ENCODE measurements around the gene PROX2.

The PROX2 gene

DNA sequence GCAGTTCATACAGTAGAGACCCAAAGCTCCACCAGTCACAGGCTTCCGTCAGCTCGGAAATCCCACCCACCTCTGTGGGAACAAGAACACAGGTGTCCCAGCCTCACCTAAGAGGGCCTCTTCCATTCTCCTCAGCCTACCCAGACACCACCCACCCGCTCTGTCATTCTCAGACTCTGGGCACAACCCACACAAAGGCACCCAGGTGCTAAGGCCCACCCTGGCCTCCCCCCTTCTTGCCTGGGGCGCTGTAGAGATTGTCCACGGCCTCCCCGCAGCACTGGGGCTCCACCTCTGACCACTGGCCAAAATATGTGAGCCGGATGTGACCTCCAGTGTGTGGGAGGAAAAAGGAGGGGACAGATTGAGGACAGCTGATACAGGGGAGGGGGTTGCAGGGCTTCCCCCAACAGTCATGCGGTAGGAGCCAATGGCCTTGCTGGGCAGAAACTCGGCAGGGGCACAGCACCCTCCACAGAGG lies 33.0 kb upstream of the PROX2 start:
- DNase-seq = no peak

DNA sequence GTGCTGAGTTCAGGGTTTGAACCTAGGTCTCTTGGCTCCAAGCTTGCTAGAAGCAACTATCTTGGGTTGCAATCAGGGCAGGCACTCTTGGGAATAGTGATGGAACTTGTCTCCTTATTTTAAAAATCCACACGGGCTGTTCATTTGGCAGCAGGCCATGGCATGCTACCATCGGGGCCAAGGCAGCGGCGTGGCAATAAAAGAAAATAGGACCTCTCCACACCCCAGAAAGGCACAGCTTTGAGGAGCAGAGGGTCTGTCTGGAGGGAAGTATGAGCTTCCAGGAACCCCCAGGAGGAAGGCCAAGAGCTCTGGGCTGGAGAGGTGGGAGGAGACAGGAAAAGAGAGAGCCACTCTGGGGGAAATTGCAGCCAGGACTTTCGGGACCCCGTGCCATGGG lies 31.8 kb upstream of the PROX2 start:
- DNase-seq = no peak

DNA sequence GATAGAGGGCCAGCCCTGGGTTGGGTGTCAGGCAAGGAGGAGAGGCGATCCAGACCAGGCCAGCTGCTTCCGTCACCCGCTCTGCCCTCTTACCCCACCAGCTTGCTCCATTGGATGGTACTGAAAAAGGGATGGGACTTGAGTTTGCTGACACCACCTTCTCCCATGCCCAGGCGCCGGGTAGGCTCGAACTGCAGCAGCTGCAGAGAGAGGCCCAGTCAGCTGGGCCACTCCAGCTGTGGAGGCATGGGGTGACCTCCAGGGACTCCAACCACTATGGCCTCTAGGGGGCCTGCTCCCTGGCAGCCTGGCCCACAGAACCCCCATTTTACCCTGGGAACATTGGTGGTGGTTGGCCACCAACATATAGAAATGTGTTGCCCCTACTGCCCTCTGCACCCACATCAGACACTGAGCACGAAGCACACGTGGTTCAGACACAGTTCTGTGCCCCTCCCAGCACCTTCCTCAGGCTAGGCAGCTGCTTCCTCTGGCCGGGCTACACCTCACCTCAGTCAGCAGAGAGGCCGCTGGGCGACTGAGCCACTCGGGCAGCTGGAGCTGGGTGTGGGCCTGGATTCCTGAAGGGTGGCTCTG lies 31.1 kb upstream of the PROX2 start:
- DNase-seq = no peak

DNA sequence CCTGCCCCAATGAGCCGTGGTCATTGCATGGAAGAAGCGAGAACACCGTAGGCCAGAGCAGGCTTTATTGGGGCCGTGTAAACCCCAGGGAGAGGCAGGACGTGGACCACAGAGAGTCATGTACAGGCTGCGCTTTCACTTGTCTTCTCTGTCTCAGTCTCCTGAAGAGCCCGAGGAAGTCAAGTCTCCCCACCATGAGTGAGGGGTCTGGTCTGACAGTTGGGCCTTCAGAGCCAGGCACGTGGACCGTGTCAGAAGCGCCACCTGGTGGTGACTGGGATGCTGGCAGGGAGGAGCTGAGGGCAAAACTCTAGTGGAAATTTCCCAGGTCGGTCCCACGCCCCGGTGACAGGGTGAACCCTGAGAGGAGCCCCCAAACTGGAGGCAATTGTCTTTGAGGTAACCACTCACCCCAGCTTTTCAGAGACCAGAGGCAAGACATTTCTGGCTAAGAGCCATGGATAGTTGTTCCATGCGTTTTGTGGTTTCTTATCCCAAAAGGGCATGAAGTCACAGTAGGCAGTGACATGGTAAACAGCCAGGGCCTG lies 29.7 kb upstream of the PROX2 start:
- DNase-seq = peak; percentile 75

DNA sequence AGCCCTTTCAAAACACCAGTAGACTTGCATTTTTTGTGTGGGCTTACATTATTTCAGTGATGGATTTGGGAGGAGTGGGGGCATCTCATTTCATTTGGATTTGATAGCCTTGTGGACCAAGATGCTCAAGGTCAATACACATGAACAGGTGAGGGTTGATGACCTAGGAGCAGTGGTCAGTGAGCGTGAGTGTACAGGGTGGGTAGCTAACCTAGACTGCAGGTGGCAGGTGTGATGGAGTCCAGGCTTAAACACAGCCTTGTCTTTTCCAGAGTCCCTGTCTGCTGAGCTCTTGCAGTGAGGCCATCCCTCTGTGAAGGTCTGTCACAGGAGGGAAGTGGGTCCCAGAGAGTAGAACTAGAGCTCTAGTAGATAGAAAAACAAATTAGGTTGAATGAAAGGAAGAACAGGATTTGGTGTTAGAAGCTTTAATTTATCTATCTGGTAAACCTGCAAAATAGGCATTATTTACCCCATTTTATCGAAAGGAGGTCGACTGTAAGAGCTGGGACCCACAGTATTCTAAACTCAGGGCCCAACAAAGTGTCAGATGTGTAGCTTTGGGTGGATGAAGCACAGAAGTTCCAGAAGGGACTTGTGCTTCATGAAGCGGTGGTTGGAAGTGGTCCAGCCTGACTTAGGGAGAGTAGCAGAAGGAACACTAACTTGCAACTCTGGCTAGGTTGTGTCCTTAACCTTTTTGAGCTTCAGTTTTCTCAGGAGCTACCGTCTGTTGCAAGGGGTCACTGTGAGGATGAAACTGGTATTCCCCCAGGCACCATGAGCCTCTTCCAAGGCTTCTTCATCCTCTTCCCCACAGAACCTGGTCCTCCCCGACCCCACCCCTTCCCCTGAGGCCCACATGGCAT lies 28.9 kb upstream of the PROX2 start:
- DNase-seq = no peak

DNA sequence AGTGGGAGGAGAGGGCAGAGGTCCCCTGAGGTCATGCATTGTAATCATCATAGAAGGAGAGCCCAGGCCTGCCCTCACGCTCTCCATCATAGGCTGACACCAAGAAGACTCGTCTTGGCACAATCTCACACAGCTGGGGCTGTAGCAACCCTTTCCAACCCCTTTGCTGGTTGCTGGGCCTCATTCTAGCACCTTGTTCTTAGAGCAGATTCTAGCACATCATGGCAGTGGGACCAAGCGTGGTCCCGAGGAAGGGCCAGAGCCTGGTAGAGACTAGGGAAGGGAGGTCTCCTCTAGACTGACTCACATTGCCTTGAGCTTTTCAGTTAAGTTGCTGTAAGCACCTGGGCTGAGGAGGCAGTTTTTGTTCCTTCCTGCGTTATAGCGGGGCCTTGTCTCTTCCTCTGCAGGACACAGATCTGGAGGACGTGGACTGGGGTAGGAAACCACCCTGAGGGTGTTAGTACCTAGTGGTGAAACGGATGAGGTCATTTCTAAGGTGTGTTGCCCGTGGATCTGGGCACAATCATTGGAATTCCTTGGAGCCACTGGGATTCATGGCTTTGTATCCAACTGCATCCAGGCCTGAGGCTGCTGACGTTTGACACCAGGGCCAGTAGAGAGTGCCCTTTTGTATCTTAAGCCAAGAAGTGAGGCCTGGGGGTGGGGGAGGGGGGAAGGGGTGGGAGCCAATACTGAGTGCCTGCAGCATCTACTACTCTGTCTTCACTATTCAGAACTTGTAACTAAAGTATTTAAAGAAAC lies 27.2 kb upstream of the PROX2 start:
- no peak for DNase-seq

DNA sequence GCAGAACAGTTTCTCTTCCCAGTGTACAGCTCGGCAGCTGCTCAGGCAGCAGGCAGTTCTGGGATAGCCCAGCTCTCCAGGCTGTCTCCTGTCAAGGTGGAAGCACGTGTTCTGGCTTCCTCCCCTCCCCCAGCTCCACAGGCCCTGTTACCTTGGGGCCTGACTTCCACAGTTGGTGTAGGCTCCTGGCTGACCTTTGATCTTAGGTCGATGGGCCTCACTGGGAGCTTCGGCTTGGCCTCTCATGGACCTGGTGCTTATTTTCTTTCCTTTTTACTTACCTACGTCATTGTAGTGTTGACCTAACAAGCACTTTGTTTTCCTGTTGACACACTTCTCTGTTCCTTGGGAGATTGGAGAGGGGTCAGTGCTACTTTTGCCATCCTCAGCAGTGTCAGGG lies 22.7 kb upstream of the PROX2 start:
- DNase-seq = no peak

DNA sequence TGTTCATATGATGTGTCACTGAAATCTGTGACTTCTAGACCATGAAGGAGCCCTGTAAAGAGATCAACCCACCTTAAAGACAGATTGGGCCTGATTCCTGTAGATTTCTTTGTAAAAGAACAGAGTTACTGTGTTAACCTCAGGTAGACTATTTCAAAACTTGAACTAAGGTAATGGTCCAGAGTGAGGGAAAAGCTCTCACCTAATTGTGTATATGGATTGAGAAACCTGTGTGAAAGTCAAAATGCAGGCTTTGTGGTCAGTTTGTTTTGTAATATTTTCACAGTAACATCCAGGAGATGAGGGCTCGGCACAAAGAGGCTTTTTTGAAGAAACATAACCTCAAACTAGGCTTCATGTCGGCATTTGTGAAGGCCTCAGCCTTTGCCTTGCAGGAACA lies 22.1 kb upstream of the PROX2 start:
- no peak for DNase-seq

DNA sequence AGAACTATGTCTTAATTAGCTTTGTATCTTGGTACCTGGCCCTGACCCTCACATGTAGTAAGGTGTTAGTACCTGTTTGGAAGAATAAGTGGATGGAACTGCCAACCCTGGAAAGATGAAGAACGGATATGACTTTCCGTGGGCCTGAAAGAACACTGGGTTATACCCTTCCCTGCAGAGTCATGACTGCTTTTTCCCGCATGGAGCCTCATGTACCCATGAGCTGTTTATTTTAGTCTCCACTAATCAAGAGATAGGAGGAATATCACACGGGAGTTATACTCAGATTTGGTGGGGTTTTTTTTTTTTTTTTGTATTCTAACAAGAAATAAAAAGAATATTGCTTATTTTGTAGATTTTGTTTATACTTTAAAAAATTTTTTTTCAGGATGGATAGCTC lies 21.7 kb upstream of the PROX2 start:
- DNase-seq = no peak

DNA sequence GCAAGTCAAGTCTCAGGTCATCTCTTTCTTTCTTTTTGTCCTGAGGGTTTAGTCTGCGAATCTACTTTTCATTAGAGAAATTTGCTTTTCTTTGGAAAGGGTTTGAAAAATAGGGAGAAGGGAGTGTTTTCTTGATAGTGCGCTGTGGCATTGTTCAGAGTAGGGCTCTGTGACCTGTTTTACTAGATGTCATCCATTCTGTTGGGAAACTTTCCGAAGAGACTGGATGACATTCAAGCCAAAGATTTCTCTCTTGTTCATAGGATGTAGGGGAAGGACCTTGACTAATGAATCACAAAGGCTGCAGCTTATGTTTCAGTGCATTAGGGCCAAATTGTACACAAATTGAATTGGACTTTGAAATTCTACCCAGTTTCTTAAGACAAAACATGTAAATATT lies 20.5 kb upstream of the PROX2 start:
- no peak for DNase-seq

DNA sequence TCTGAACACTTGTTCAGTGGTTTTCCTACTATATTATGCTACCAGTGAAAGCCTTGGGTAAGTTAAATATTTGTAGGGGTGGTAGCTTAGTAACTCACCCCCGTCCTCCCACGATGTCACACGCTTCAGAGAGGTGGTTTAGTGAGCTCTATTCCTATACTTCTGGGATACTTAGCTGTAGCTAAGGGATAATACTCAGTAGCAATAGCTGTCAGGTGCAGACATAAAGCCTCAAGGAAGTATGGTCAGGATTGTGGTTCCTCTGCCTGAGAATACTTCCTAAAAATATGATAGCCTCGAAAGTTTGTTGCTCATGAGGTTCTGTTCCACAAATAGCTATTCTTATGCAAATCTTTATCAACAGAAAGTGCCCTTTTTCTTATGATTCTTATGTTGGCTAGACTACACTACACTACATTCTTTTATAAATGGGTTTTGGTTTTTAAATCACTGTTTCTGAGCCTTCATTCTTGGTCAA lies 17.7 kb upstream of the PROX2 start:
- no peak for DNase-seq

DNA sequence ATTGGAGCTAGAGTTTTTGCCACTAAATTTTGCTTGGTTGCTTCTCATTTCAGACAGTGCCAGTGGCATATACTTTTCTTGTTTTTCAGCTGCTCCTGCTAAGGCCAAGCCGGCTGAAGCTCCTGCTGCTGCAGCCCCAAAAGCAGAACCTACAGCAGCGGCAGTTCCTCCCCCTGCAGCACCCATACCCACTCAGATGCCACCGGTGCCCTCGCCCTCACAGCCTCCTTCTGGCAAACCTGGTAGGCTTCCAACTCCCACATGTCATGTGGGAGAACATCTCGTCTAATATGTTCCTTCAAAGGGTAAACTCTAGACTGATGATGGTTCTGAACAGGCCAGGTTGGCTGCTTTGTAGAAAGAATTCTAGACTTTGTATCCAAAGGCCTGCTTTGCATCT lies 16.8 kb upstream of the PROX2 start:
- DNase-seq = no peak

DNA sequence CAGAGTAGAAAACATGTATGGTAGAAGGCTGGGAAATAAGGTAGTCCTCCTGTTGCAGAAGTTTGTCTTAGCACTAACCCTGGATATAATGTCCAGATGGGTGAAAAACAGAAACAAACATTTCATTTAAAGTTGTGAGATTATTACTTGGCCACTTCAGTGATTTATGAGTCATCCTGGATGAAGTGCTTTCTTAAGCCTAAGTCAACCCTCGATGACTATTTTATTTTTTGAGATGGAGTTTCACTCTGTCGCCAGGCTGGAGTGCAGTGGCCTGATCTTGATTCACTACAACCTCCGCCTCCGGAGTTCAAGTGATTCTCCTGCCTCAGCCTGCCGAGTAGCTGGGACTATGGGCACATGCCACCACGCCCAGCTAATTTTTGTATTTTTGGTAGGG lies 15.9 kb upstream of the PROX2 start:
- no peak for DNase-seq

DNA sequence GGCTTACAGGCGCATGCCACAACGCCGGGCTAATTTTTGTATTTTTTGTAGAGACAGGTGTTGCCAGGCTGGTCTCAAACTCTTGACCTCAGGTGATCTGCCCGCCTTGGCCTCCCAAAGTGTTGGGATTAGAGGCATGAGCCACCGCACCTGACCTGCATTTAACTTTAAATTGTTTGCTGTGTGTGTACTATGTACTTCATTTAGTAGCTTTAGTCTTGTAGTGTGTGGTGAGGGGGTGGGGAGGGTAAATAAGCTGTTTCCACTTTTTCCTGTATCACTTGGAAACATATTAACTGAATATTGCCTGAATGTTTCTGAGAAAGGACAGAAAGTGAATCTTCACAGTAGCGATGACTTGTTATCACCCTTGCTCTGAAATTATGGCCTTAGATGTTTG lies 14.3 kb upstream of the PROX2 start:
- no peak for DNase-seq

DNA sequence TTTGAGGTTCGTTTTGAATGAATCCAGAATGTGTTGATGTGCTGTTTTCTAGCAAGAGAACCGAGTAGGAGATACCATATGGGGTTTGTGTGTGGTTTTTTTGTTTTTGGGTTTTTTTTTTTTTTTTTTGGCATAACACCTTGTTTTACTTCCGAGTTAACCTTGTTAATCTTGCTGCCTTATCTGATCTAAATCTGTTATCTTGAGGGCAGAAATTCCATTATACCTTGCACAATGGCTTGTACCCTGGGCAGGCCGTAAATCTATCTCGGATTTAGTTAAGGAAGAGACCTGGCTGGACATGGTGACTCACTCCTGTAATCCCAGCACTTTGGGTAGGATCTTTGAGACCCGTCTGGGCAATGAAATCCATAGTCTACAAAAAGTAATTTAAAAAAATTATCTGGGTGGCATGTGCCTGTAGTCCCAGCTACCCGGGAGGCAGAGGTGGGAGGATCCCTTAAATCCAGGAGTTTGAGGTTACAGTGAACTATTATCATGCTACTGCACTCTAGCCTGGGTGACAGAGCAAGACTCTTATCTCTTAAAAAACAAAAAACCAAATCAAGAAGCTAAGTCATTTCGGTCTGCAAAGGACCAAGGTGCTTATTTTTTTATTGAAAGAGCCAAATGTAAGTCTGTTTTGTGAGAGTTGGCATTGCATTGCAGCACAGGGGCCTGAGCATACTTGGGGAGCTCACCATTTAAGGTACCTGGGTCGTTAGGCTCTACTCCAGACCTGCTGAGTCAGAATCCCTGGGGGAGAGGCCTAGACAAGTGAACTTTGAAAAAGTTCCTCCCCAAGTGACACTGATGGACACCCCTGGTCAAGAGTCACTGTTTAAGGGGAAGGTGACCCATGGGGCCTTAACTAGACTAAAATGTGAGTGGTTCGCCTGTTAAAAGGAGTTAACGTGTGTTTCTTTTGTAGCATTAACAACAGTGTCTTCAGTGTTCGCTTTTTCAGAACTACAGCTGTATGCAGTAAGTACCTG lies 12.5 kb upstream of the PROX2 start:
- DNase-seq = no peak

DNA sequence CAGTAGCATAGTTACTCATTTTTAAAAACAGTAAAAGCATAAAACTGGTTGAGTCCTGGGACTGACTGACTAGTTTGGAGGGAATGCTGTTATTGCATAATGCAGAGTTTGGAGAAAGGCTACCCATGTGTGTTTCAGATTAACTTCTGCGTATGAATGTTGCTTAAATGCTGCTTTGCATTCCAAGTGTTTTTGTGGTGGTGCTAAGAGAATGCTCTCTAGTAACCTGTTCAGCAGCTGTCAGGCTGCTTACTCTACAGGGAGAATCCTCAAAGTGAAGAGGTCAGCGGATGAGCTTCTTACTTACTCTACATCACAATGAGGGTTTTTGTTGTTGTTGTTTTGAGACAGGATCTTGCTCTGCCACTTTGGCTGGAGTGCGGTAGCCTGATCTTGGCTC lies 10.1 kb upstream of the PROX2 start:
- DNase-seq = no peak

DNA sequence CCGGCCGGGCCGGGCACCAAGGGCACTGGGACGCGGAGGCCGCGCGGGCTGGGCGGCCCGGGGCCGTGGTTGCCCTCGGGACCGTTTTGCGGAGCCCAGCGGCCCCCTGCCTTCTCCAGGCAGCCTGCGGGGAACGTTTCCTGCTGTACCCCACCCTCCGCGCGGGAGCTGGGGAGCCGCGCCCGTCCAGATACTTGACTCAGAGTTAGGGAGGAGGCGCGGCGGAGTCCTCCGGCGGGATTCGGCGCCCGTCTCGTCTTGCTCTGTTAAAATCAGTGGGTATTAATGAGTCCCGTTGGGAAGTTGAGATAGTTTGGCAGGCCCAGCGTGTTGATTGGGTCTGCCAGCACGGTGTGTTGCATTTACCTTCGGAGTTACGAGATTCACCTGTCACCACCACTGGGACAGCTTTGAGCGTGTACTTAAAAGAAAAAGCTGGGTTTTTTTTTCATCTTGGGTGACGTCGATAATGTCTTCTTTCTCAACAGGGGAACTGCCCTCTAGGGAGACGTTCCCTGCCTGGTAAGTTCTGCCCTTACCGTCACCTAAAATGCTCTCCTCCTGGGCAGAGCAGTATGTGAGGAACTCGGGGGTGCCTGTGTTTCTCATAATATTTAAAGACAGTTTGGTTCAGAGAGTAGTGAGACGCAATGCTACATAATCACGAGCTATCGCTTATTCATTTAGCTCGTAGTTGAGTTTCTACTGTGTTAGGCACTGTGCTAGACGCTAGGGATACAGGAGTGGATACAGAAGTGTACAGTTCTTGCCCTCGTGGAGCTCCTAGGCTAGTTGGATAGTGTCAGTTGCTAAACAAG lies 6.4 kb upstream of the PROX2 start:
- DNase-seq = peak; percentile 57

DNA sequence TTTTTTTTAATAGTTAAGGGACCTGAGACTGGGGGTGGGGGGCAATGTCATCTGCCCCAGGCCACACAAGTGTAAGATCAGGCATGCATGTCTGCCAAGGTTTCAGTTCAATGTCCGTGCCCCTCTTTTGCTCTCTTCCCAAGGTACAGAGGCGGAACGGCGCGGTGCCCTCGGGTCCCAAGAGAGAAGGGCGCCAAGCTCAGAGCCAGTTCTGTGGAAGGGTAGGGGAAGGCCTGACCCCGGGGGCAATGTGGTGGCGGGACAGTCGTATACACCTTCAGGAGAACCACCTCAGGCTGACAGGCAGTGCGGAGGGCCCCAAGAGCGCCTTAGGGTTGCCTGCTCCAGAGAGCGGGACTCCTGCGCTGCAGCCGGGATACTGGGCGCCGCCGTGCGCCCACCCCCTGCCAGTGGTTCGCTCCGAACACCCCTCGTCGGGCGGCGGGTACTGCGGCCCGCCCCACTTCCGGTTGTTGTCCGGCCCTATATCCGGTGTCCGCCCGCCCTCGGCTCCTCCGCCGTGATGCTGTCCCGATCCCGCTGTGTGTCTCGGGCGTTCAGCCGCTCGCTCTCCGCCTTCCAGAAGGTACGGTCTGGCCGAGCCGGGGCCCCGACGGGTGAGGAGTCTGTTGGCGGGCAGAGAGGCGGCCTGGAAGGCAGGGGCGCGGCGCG lies 5.6 kb upstream of the PROX2 start, which contains the start of gene DLST:
Gene DLST, plus strand, starts transcription at position 486 of the 672 bp plus-strand sequence. Its CDS starts 38 bp downstream, at position 524.
- peak; percentile 70 for DNase-seq

DNA sequence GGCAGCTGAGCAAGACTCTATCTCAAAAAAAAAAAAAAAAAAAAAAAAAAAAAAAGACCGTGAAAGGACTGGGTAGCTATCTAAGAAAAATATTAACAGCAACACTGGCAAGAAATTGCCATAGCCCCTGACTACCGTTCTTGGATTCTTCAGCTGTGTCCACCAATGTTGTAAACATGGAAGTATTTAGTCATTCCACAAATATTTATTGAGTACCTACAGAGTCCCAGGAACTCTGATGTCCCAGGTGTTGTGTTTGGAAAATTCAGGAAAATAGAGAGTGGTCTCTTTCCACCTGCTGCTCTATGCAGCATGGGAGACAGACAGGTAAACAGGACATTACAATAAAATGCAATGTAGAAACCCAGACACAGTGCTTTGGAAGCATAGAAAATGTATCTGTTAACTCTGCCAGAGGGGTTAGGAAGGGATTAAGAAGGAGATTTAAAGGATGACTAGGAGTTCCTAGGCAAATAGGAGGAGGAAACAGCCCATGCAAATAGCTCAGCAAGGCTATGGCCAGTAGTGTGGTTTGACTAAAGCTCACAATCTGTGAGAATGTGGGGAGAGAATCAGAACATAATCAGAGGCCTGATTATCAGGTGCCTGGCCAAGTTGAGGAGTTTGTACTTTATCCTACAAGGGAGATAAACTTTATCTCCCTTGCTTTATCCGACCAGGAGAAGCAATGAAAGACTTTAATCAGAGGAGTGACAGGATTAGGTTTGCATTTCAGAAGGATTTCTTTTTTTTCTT lies 3.7 kb upstream of the PROX2 start:
- DNase-seq = no peak

DNA sequence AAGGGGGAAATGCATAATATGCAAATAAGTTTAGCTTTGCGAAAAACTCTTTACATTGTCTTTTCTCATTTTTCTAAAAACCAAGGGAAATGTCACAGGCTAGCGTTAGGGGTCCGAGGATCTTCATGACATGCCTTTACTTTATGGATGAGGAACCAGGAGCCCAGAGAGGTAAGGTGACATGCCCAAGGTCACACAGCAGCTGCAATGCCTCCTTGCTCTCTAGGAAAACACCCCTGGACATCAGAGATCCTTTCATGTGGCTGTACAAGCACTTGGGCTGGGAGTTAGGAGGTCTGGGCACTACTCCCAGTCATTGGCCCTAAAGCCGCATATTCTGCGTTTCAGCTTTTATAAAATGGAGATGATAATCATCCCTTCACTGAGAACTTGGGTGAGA lies 741 bp downstream of the PROX2 start:
- DNase-seq = no peak

Measured in effector CD8-positive, alpha-beta T cell (primary cell).